GM18519 (cell line): ENCODE results near the gene PLAC1.

ENCODE experiments used
- ATAC-seq: cut with Tn5 transposase; IDR thresholded peaks from one replicate; pipeline ENCODE4 v1.9.1; 2021; ENCODE audit warnings: mild to moderate bottlenecking, moderate library complexity; ENCODE audit not compliant: unreplicated experiment, low FRiP score

PLAC1 gene, protein sequence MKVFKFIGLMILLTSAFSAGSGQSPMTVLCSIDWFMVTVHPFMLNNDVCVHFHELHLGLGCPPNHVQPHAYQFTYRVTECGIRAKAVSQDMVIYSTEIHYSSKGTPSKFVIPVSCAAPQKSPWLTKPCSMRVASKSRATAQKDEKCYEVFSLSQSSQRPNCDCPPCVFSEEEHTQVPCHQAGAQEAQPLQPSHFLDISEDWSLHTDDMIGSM

GRCh38 chrX:134658002-134658759 lies at the start of gene PLAC1:
Gene PLAC1, minus strand, starts transcription at chrX:134658471. Its CDS starts 91,789 bp downstream, at chrX:134566682.
- ATAC-seq: no peak

- ATAC-seq: no peak
Measured at GRCh38 chrX:134706138-134706537, 47.9 kb upstream of the PLAC1 start.

DNA sequence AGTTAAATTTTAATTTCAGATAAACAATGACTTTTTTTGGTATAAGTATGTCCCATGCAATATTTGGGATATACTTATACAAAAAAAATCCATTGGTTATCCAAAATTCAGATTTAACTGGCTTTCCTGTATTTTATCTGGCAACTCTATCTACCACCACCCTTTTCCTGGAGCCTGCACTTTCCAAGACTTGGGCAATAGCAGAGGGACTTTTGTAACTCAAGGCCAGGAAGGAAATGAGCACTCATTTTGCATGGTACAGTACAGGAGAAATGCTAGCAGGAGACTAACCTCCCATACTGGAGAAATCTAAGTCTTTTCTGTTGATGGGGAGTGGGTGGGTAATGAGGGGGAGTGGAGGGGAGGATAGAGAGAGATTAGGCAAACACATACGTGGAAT lies 37.7 kb upstream of the PLAC1 start:
- ATAC-seq: no peak

- no peak for ATAC-seq
Measured at GRCh38 chrX:134694333-134695322, 36.4 kb upstream of the PLAC1 start.

GRCh38 chrX:134693644-134694043 lies 35.4 kb upstream of the PLAC1 start:
- no peak for ATAC-seq

DNA sequence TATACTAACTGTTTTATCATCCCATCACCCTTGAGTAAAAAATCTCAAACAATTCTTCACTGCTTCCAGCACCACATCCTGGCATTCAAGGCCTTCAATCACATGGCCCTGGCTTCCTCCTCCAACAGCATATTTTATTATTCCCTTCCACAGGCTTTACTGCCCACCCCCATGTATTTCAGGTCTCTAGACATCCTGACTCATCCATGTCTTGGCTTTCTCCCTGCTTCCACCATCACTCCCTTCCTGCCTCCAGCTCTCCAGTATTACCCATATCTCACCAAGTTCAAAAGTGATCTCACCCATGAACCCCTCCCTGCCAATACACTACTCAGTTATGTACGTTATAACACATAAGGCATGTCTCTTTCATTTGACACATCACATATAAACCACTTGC lies 34.7 kb upstream of the PLAC1 start:
- no peak for ATAC-seq

DNA sequence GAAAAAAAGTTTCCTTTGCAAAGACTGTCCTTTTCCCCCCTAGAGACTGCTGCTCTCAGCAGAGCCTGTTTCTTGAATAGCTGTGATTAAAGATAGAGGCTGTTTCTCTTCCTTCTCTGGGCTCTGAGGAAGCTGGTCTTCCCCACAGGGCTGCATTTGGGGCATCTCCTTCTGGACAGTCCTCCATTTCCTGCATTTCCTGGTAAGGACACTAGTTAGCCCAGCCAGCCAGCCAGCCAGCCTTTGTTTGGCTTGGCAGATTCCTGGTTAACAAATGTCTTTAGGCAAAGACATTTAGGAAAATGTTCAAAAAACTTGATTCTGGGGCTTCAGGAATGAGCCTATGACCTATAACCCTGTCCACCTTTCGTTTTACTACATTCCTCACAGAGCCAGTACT lies 34.0 kb upstream of the PLAC1 start:
- ATAC-seq: no peak

DNA sequence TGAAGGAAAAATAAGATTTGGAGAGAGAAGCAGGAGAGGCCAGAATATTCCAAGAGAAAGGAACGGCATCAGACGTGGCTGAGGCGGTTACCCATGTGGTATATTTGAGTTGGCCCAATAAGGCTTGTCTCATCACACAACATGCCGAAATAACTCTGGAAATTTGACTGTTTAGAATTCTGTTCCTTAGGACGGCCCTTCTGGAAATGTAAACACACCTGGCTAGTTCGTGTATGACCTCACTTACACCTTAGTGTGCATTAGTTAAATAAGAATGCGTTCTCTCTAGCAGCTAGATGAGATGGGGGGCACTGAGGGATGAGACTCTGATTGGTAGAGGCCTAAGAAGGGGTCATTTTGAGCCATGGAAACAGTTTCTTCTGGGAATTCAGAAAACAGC lies 33.2 kb upstream of the PLAC1 start:
- no peak for ATAC-seq

- no peak for ATAC-seq
Measured at GRCh38 chrX:134688839-134689238, 30.6 kb upstream of the PLAC1 start.

DNA sequence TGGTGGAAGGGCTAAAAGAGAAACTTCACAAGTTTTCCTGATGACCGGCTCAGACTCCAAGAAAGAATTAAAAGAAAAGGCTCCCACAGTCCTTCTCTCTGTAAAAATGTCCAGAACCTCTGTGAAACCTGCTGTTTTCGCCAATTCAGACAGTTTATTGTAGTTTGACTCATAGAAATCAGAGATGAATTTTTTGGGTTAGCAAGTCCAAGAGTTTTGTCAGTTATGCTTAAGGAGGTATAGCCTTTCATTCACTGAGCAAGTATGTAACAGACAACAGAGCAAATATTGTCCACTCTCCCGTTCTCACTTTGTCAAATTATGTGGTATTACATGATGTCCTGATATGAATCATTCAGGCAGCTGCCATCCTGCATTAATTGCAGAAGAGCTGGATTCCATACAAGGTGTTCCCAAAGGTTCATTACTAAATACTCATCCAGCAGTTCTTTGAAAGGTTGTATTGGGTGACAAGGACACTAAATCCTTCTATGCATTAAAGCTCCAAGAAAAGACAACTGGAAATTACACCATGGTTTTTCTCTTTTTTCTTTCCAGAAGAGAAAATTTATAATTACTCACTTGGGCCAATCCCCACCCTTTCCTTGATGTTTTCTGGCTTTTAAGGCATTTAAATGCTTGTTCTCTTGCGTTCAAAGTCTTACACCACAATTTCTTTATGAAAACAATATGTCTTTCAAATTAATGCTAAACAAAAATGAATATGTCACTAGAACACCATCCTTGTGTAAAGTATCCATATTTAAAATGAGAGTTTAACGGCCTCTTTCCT lies 30.0 kb upstream of the PLAC1 start:
- no peak for ATAC-seq

DNA sequence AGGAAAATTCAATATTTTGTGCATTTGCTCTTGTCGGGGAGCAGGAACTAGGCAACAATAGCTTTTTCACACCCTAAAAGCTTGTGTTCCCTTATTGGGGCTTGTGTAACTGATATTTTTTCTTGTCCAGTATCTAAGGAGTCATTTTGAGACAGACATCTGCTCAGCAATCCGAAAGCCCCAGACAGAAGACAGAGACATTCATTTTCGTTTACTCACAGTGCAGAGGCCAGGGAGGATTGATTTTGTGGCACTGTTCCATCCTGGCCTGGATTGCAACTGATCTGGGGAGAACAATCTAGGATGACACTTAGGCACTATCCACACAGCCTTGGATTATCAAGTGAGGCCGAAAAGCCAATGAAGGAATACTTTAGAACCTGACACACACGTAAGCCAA lies 27.4 kb upstream of the PLAC1 start:
- no peak for ATAC-seq

DNA sequence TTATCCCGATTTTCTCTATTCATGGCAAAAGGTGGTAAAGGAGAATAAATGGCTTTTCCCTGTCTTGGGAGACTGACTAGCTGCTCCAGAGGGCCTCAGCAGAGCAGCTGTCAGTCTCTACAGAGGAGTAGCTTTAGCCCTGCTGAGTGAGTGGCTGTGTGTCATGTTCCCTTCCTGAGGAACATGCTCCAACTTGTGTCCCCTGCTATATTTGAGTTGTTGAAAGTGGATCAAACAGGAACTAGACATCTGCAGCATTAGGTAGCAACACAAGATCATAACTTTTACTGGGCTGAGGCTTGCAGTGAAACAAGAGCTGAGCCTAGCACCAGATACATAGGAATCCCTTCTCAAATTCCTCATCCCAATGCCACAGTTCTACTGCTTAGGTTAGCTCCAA lies 26.7 kb upstream of the PLAC1 start:
- no peak for ATAC-seq

- ATAC-seq: no peak
Measured at GRCh38 chrX:134683351-134684005, 25.2 kb upstream of the PLAC1 start.

- ATAC-seq: no peak
Measured at GRCh38 chrX:134682081-134682480, 23.8 kb upstream of the PLAC1 start.

- ATAC-seq: no peak
Measured at GRCh38 chrX:134679644-134680043, 21.4 kb upstream of the PLAC1 start.

DNA sequence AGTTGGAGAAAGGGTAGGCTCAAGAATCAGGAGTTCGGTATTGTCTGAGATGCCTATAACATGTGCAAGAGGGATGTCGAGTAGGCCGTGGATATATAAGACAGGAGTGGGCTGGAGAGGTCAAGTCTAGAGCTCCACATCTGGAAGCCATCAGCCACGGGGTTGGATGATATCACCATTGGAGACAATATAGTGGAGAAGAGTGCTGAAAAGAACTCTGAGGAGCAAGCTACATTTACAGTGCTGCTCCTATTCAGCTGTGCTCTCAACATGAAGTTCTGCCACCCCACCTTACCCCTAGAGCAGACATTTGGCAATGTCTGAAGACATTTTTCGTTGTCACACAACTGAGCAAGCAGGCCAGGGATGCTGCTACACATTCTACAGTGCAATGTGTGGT lies 20.9 kb upstream of the PLAC1 start:
- ATAC-seq: no peak

- ATAC-seq: no peak
Measured at GRCh38 chrX:134677332-134677731, 19.1 kb upstream of the PLAC1 start.

GRCh38 chrX:134676436-134676835 lies 18.2 kb upstream of the PLAC1 start:
- ATAC-seq: no peak

DNA sequence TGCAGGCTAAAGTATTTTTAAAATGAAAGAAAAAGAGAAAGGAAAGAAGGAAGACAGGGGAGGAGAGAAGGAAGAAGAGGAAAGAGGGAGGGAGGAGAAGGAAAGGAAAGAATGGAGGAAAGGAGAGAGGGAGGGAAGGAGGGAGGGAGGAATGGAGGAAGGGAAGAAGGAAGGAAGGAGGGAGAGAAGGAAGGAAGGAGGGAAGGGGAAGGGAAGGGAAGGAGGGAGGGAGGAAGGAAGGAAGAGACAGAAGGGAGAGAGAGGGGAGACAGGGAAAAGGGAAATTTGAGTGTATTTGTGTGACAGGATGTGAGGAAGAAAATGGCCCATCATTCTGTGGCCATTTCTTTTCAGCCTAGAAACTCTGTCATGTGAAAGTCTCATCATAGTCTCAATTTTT lies 14.9 kb upstream of the PLAC1 start:
- ATAC-seq: no peak

GRCh38 chrX:134672101-134672500 lies 13.8 kb upstream of the PLAC1 start:
- ATAC-seq: no peak
